Omental fat pad (tissue), 4 donors: Measurements from ENCODE around the gene KIAA0753. TPM values are rescaled to one million over a fixed set of nuclear protein-coding genes. Genes with fewer than 3 reads are reported as not detected.

Experiments
- ATAC-seq: fragments of 150-250 bp; one replicate; pipeline ENCODE4 v1.9.1; 2016; ENCODE audit warnings: mild to moderate bottlenecking, moderate library complexity; ENCODE audit not compliant: low FRiP score
- DNase-seq: peaks from one replicate; pipeline ENCODE4 v3.0.0-alpha.2; 2019; ENCODE audit warnings: low spot score
- total RNA-seq, 4 donors: library from RNA; depleted of rRNA; stranded (reverse); fragments of >200 nt; gene quantifications; one replicate each; pipeline ENCODE4 v1.1.0, GENCODE V29; 2016
- TF ChIP-seq, protein P1 (sequence below), 3 donors: fragments of 450-650 bp; IDR thresholded peaks; one replicate each; pipeline ENCODE4 v1.5.1; 2016 to 2017; ENCODE audit warnings: antibody characterized with exemption in 3 of 3, mild to moderate bottlenecking in 3 of 3, moderate library complexity in 2 of 3

The KIAA0753 gene
- total RNA-seq, 4 donors from 2014 or later = 9.5 to 11.8 (median 11.1) TPM

DNA sequence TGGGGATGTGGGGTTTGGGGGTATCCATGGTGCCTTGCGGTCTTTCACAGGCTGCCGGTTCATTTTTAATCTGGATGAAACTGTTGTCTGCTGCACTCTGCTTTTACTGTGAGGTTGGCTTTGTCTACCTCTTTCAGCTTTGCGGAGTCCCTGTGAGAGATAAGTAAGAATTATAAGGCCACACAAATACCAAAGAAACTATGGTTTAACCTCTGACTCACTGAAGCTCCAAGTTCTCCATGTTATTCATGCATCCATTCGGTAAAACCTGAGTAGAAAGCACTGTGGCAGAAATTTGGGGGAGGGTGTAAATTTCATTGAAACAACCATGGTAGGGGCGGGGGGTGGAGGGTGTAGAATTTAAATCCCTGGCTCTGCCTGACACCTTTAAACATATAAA, 30.5 kb downstream of the KIAA0753 start:
- TF ChIP-seq, protein P1, sequence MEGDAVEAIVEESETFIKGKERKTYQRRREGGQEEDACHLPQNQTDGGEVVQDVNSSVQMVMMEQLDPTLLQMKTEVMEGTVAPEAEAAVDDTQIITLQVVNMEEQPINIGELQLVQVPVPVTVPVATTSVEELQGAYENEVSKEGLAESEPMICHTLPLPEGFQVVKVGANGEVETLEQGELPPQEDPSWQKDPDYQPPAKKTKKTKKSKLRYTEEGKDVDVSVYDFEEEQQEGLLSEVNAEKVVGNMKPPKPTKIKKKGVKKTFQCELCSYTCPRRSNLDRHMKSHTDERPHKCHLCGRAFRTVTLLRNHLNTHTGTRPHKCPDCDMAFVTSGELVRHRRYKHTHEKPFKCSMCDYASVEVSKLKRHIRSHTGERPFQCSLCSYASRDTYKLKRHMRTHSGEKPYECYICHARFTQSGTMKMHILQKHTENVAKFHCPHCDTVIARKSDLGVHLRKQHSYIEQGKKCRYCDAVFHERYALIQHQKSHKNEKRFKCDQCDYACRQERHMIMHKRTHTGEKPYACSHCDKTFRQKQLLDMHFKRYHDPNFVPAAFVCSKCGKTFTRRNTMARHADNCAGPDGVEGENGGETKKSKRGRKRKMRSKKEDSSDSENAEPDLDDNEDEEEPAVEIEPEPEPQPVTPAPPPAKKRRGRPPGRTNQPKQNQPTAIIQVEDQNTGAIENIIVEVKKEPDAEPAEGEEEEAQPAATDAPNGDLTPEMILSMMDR (IDR thresholded peaks at IDR 0.05) = no peak
- no peak for DNase-seq
- ATAC-seq = no peak

DNA sequence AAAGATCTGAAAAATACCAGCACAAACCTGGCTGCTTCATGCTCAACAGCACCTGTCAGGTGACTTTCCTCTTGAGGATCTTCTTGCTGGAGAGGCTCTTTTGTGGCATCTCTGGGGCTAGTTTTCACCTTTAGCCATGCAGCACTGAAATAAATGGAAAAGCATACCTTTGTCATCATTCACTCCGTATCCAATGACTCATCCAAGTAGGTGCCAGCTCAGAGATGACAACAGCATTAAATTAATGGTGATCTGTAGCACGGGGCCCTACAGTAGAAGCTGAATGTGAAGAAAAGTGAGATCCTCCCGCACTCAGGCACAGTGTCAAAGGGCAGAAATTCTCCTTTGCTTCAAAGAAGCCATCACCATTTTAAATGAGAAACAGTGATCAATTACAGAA, 32.2 kb downstream of the KIAA0753 start:
- DNase-seq = no peak
- TF ChIP-seq, protein P1 (IDR thresholded peaks at IDR 0.05) = no peak
- no peak for ATAC-seq

DNA sequence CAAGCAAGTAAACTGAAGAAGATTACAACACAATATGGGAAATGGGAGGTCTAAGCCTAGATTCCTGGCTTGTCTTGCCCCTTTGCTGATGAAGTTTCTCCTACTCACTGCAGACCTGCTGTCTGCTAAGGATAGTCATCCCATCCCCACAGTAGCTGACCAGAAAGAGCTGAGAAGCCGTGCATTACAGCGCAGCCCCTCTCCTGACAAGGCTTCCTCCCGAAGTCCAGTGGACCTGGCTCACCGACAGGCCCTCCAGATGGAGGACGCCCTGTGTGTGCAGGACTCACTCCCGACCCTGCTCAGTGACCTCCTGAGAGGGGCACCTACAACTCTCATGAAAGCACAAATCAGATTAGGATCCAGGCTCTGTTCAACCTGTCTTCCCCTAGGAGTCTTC, 35.4 kb downstream of the KIAA0753 start:
- TF ChIP-seq, protein P1 (IDR thresholded peaks at IDR 0.05) = no peak
- ATAC-seq = no peak
- no peak for DNase-seq

DNA sequence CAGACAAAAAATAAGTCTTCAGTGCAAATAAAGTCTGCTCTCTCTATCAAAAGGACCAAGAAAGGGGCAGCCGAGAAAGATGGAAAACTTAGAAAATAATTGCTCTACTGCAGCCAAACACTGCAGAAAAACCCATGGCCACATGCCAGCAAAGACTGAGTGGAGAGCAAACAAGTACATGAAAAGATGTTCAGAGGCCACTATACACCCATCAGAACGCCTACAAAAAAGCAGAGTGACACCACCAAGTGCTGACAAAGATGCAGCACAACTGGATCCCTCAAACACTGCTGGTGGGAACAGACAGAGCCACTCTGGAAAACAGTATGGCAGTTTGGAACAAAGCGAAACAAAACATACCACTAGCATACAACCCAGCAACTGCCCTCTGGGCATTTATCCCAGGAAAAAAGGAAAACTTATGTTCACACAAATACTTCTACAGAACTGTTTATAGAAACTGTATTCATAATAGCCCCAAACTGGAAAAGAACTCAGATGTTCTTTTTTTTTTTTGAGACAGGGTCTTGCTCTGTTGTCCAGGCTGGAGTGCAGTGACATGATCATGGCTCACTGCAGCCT, 36.7 kb downstream of the KIAA0753 start:
- TF ChIP-seq, protein P1 (IDR thresholded peaks at IDR 0.05) = no peak
- no peak for ATAC-seq

DNA sequence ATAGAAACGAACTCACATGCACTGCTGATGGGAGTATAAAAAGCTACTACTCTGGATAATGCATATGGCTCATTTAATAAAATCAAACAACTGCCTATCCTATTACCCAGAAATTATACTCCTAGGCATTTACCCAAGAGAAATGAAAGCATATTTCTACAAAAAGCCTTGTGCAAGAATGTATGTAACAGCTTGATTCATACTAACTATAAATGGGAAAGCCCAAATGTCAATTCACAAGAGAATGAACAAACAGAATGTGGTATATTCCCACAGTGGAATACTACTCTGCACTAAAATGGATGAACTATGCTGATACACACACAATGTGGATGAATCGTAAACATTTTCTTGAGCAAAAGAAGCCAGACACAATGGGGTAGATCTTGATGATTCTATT, 38.4 kb downstream of the KIAA0753 start:
- TF ChIP-seq, protein P1 (IDR thresholded peaks at IDR 0.05) = no peak
- ATAC-seq (no peak), DNase-seq (no peak)

More for the DNA sequence above, 36.7 kb downstream of the KIAA0753 start:
- DNase-seq = no peak

DNA sequence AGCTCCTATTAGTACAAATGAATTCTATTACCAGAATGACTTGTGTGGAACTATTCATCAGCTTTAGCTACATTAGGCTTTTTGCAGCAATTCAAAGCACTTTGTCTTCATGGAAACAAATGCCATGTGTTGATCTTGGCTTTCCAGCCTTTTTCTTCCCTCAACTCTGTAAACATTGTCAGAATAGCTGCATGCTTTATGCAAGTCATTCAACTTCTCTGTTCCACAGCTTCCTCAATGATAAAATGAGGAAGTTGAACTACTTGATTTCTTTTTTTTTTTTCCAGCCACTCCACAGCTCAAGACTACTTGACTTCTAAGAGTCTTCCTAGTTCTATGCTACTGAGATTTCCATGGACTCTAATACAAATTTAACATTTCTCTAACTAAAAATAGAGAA, 41.1 kb downstream of the KIAA0753 start:
- ATAC-seq (no peak), DNase-seq (no peak)
- TF ChIP-seq, protein P1 (IDR thresholded peaks at IDR 0.05) = no peak

DNA sequence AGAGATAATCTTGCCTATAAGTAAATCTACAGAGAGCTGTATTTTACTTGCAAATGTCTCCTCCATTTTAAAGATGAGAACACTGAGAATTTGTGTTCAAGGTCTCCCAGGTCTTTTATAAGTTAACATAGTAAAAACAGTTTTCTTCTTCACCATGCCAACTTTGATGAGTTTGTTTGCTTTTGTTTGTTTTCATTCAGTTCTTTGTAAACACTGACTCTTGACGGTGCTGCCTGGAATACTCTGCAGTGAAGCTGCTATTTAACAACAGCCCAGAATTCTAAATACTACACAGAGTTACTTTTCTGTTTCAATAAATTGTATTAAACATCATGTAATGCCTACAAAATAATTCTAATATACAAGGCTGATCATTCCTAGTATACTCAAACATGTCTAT, 42.8 kb downstream of the KIAA0753 start:
- TF ChIP-seq, protein P1 (IDR thresholded peaks at IDR 0.05) = no peak
- no peak for DNase-seq
- no peak for ATAC-seq
